Neutrophil (primary cell): ENCODE results near the gene ZNF324.

Experiments used
- H3K27ac ChIP-seq: fragments of 200-600 bp; sonication (generic); 2 replicates; pipeline ENCODE4 v1.5.1; 2016; ENCODE audit warnings: mild to moderate bottlenecking, moderate library complexity
- H3K27me3 ChIP-seq: fragments of 200-600 bp; sonication (generic); 2 replicates; pipeline ENCODE4 v1.6.0; 2016; ENCODE audit warnings: mild to moderate bottlenecking
- H3K36me3 ChIP-seq: fragments of 200-600 bp; sonication (generic); 2 replicates; pipeline ENCODE4 v1.5.1; 2017
- H3K4me1 ChIP-seq, 2 experiments: fragments of 200-600 bp in 1 of 2; sonication (generic) in 1 of 2; 1 replicate in 1 of 2; 2 replicates in 1 of 2; pipeline versions ENCODE4 v1.5.1 to v1.6.1; 2013 to 2016; ENCODE audit warnings: low read depth in 1 of 2, low read length in 1 of 2, mild to moderate bottlenecking in 1 of 2, moderate library complexity in 1 of 2; ENCODE audit not compliant: control insufficient read depth in 1 of 2, insufficient read depth in 1 of 2
- H3K4me3 ChIP-seq, 2 experiments: fragments of 200-600 bp in 1 of 2; sonication (generic) in 1 of 2; 1 replicate in 1 of 2; 2 replicates in 1 of 2; pipeline ENCODE4 v1.5.1; 2013 to 2016; ENCODE audit warnings: low read depth in 1 of 2, low read length in 1 of 2, mild to moderate bottlenecking in 1 of 2, moderate library complexity in 1 of 2
- H3K9me3 ChIP-seq: fragments of 200-600 bp; sonication (generic); 2 replicates; pipeline ENCODE4 v1.5.1; 2016
- TF ChIP-seq, protein P1 (sequence below): fragments of 200-600 bp; sonication (generic); IDR thresholded peaks from 2 replicates; pipeline ENCODE4 v1.5.1; 2016; ENCODE audit warnings: antibody characterized with exemption

The ZNF324 gene

DNA sequence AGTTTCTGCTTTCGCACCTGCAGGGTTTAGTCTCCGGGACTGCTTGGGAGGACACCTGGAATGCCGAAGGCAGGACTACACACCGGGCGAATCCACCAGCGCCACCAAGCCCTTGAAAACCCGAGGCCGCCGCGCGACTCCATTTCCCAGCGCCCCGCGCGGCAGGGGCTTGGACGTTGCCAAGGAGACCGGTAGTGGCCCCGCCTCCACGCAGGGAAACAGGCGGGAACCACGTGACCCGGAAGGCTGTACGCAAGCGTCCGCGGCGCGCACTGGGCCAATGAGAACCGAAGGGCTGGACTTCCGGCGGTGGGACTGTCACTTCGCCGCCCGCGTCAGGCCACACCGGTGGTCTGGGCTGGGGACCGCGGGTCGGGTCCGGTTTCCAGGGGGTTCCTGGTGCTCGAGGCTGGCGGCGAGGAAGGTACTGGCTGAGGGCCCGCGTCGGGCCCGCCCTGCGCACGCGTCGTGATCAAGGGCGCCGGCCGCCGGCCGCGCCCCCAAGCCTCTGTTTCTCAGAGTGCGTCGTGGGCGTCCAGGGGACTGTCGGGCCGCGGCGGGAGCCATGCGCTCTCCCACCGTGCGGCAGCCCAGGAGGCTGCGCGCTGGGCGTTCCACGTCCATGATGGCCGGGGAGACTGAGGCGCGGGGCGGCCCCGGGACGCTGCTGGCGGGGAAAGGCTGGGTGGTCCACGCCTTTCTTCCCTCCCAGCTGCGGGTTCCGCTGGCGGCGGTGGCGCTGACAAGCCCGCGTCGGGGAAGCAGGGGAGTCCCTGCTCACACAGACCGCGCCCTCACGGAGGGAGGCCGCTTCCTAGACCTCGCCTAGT lies at the start of gene ZNF324:
Gene ZNF324, plus strand, starts transcription at position 321 of the 830 bp plus-strand sequence. CDS start 2,106 bp downstream, outside the sequence.
- peak within 1 kb of the TSS; percentile 75 for H3K27ac ChIP-seq
- peaks cover 12 to 18% of the 10 kb centered on the region in 2 experiments for H3K4me1 ChIP-seq
- H3K9me3 ChIP-seq: no peaks in the 10 kb centered on the region
- H3K27me3 ChIP-seq: peaks cover 11% of the 10 kb centered on the region
- TF ChIP-seq, protein P1, sequence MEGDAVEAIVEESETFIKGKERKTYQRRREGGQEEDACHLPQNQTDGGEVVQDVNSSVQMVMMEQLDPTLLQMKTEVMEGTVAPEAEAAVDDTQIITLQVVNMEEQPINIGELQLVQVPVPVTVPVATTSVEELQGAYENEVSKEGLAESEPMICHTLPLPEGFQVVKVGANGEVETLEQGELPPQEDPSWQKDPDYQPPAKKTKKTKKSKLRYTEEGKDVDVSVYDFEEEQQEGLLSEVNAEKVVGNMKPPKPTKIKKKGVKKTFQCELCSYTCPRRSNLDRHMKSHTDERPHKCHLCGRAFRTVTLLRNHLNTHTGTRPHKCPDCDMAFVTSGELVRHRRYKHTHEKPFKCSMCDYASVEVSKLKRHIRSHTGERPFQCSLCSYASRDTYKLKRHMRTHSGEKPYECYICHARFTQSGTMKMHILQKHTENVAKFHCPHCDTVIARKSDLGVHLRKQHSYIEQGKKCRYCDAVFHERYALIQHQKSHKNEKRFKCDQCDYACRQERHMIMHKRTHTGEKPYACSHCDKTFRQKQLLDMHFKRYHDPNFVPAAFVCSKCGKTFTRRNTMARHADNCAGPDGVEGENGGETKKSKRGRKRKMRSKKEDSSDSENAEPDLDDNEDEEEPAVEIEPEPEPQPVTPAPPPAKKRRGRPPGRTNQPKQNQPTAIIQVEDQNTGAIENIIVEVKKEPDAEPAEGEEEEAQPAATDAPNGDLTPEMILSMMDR: no peak
- peak within 1 kb of the TSS; percentile 94 for H3K4me3 ChIP-seq
- peaks cover 29% of the 10 kb centered on the region for H3K36me3 ChIP-seq

DNA sequence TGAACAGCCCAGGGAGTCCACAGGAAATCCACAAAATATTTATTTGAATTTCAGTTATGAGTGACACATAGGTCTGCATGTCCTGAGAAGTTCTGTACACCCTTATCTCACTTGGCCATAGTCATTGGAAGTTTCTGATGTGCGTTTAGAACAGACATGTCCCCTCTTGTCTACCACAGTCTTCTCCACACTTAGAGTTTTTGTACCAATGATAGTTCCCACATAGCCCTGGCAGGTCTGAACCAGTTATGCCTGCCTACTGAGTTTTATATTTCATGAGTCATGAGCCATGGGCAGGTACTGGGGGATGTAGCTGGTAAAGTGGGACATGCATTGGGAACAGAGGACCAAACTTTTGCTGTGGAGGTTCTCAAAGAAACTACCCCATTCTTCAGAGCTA lies 38.3 kb upstream of the ZNF324 start:
- no peak overlapping the region for H3K4me3 ChIP-seq
- H3K36me3 ChIP-seq: no peaks in the 10 kb centered on the region
- H3K9me3 ChIP-seq: peaks cover 31% of the 10 kb centered on the region
- TF ChIP-seq, protein P1: no peak
- H3K4me1 ChIP-seq: no peaks in the 10 kb centered on the region
- no peaks in the 10 kb centered on the region for H3K27me3 ChIP-seq
- H3K27ac ChIP-seq: no peak overlapping the region

DNA sequence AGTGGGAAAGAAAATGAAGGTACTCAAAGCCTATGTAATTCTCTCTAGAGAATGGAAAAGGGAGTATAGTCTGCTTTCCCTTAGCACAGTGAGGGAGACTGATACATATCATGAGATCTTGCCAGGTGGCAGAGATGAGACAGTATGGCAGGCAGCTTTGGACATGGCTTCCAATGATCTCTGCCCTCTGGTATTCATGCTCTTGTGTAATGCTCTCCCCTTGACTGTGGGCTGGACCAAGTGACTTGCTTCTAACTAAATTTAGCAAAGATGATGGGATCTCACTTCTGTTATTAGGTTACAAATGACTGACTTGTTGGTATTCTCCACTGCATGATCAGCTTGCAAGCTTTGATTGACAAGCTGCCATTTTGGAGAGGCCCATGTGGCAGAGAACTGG lies 37.1 kb upstream of the ZNF324 start:
- H3K4me3 ChIP-seq: no peak overlapping the region
- H3K27ac ChIP-seq: no peak overlapping the region
- TF ChIP-seq, protein P1: no peak
- no peaks in the 10 kb centered on the region for H3K36me3 ChIP-seq
- peaks cover 42% of the 10 kb centered on the region for H3K9me3 ChIP-seq
- H3K4me1 ChIP-seq: no peaks in the 10 kb centered on the region
- H3K27me3 ChIP-seq: no peaks in the 10 kb centered on the region

DNA sequence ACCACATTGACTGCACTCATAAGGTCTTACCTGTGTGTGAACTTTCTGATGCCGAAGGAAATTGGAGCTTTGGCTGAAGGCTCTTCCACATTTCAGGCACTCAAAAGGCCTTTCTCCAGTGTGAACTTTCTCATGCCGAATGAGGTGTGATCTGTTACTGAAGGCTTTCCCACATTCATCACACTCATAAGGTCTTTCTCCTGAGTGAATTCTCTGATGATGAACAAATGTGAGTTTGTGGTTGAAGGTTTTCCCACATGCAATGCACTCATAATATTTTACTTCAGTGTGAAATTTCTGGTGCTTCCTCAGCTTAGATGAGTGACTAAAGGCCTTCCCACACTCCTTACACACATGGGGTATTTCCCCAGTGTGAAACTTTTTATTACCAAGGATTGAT lies 32.7 kb upstream of the ZNF324 start:
- Histone ChIP-seq H3K4me3 (no peak overlapping the region), H3K36me3 (no peaks in the 10 kb centered on the region), H3K4me1 (peaks cover under 1 to 1% of the 10 kb centered on the region in 2 experiments), H3K9me3 (peaks cover 64% of the 10 kb centered on the region), H3K27me3 (no peaks in the 10 kb centered on the region), H3K27ac (no peak overlapping the region)
- TF ChIP-seq, protein P1: no peak

DNA sequence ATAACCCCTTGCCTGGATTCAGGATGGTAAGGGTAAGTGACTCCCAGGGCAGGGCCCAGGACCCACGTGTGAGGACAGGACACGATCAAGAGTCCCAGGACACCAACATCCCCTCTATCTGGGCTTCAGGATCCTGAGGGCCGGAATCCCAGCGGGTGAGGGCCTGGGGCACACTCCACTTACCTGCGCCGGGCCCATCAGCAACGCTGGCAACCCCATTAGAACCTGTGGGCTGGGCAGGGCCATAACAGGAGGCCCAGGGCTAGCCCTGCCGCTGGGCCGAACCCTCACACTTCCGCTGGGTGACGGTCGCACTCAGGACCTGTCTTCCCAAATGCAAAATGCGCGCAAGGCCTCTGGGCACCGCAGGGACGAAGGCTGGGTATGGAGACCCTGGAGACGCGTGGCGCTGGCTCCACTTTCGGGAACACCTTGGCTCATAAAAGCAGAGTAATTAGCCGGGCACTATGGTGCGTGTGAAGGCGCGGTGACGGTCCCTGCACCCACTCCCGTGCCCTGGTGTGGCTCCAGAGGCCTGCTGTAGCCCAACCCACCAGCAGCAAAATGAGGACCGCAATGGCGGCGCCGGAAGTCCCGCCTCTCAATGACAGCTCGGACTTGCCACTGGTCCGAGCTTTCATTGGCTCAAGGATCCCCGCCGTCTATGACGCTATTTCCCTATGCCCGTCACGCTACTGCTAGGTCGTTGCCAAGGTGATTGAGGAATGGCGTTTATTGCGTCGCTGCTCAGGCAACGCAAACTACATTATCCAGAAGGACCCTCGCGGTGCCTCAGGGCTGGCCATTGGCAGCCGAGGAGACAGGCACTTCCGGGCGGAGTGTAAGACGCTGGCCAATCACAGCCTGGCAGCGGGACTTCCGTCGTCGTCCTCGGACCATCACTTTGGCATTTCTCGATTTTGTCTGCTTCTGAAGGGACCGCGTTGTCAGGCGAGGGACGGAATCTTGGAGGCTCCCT lies 27.0 kb upstream of the ZNF324 start, which contains the start of gene ZNF132:
Gene ZNF132, minus strand, starts transcription at position 578 of the 979 bp plus-strand sequence. Its CDS starts 332 bp downstream, at position 246.
- Histone ChIP-seq H3K27me3 (peaks cover 7% of the 10 kb centered on the region), H3K36me3 (no peaks in the 10 kb centered on the region), H3K4me1 (peaks cover 13 to 15% of the 10 kb centered on the region in 2 experiments), H3K27ac (peak within 1 kb of the TSS; percentile 73), H3K4me3 (peak within 1 kb of the TSS; percentile 65 to 87), H3K9me3 (peaks cover 36% of the 10 kb centered on the region)
- TF ChIP-seq, protein P1: no peak
